SU-DHL-6 (cell line): Measurements from ENCODE around the gene MAP1B.

Experiments used
- H2AFZ ChIP-seq: fragments of 200-600 bp; sonication (generic); 2 replicates; pipeline ENCODE4 v1.6.1; 2014; ENCODE audit warnings: low read depth, mild to moderate bottlenecking, moderate library complexity, mixed read lengths, antibody characterized with exemption, low read length; ENCODE audit not compliant: severe bottlenecking
- H3F3A ChIP-seq: fragments of 200-600 bp; shearing (Covaris generic); 2 replicates; pipeline ENCODE4 v1.6.0; 2016; ENCODE audit warnings: antibody characterized with exemption, mild to moderate bottlenecking; ENCODE audit not compliant: insufficient read depth
- H3K27ac ChIP-seq: fragments of 200-600 bp; sonication (generic); 2 replicates; pipeline ENCODE4 v1.5.1; 2016; ENCODE audit warnings: low read depth, mild to moderate bottlenecking, low read length, moderate library complexity, mixed read lengths
- H3K27me3 ChIP-seq: fragments of 200-600 bp; sonication (generic), shearing (Covaris generic); 2 replicates; pipeline ENCODE4 v1.6.0; 2014; ENCODE audit warnings: mild to moderate bottlenecking, low read length
- H3K36me3 ChIP-seq: fragments of 200-600 bp; sonication (generic); 2 replicates; pipeline ENCODE4 v1.6.1; 2014; ENCODE audit warnings: mild to moderate bottlenecking, low read length, mixed read lengths
- H3K4me2 ChIP-seq: fragments of 300-600, 200-600 bp; shearing (Covaris generic), sonication (generic); 2 replicates; pipeline ENCODE4 v1.6.0; 2014; ENCODE audit warnings: low read length, low read depth, mild to moderate bottlenecking; ENCODE audit not compliant: poor library complexity, severe bottlenecking
- H3K4me3 ChIP-seq: fragments of 200-600 bp; sonication (generic); 2 replicates; pipeline ENCODE4 v1.5.1; 2014; ENCODE audit warnings: antibody characterized with exemption, low read length, mild to moderate bottlenecking, mixed read lengths; ENCODE audit not compliant: insufficient read depth, poor library complexity, severe bottlenecking
- H3K79me2 ChIP-seq: fragments of 200-600 bp; sonication (generic); 2 replicates; pipeline ENCODE4 v1.6.1; 2014; ENCODE audit warnings: mild to moderate bottlenecking, low read length, moderate library complexity; ENCODE audit not compliant: insufficient read depth
- H3K9ac ChIP-seq: fragments of 200-600 bp; sonication (generic); 2 replicates; pipeline ENCODE4 v1.7.0; 2014; ENCODE audit warnings: mild to moderate bottlenecking, low read length
- H3K9me2 ChIP-seq: fragments of 200-600 bp; sonication (generic); replicated peaks from 2 replicates; pipeline ENCODE4 v1.6.1; 2014; ENCODE audit warnings: low read length; ENCODE audit not compliant: insufficient read depth
- H3K9me3 ChIP-seq: fragments of 200-600 bp; sonication (generic); 2 replicates; pipeline ENCODE4 v1.6.1; 2014; ENCODE audit warnings: low read length, mixed read lengths; ENCODE audit not compliant: insufficient read depth
- H4K20me1 ChIP-seq: fragments of 200-600 bp; sonication (generic); 2 replicates; pipeline ENCODE4 v1.6.1; 2014; ENCODE audit warnings: low read depth, mild to moderate bottlenecking, antibody characterized with exemption, low read length, moderate library complexity, mixed read lengths
- EZH2phosphoT487 ChIP-seq: fragments of 200-600 bp; sonication (generic), shearing (Covaris generic); conservative IDR thresholded peaks from 2 replicates; pipeline ENCODE4 v1.6.1; 2018; ENCODE audit warnings: mild to moderate bottlenecking, antibody characterized with exemption, low read length, moderate library complexity, mixed read lengths
- TF ChIP-seq, protein P1 (sequence below): fragments of 200-600 bp; sonication (generic); IDR thresholded peaks from one replicate; pipeline ENCODE4 v1.5.1; 2017; ENCODE audit warnings: antibody characterized with exemption, mild to moderate bottlenecking, low read length, moderate library complexity; ENCODE audit not compliant: insufficient read depth, poor library complexity, severe bottlenecking

The MAP1B gene

DNA sequence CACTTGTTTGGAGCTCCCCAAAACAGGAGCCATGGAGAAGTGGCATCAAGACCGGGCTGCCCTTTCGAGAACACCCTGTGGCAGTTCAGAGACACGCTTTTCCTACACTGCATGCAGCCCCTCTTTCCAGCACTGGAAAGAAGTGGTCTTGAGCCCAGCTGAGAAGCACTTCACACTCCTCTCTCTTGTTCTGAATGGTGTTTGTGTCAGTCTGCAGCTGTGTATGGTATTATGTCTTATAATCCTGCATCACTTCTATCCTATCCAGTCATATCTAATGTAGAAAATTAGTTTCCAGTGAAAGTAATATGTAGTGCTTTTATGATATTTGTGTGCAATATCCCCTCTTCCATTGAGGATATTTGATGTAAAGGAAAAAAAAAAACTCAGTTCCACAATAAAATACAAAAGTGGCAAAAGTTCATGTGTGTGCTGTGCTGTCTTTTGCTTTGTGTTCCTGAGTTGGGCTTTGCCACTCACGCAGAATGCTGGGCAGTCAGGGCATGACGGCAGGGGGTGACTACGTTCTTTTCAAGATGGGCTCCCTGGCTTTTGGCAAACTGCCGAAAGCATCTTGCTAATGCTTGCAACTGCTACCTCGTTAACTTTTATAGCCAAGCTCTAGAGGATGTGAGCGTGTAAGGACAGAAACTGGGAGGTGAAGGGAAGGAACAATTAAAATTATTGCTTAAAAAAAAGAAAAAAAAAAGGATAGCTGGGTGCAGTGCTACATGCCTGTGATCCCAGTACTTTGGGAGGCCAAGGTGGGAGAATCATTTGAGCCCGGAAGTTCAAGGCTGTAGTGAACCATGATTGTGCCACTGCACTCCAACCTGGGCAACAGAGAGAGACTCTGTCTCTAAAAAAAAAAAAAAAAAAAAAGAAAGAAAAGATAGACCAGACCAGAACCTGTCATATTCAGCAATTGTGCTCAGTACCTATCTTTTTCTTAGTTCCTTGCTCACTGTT lies 102.2 kb downstream of the MAP1B start:
- Histone ChIP-seq H3K4me2 (no peak overlapping the region), H3K9me3 (no peaks in the 10 kb centered on the region), H3K4me3 (no peak overlapping the region), H3K9me2 (no peaks in the 10 kb centered on the region), H4K20me1 (no peaks in the 10 kb centered on the region), H3K79me2 (no peaks in the 10 kb centered on the region), H3K27me3 (no peaks in the 10 kb centered on the region), H3K9ac (no peak overlapping the region), H2AFZ (no peak overlapping the region), H3K27ac (no peak overlapping the region), H3F3A (no peaks in the 10 kb centered on the region; the same call in 1 of the 2 replicates), H3K36me3 (no peaks in the 10 kb centered on the region)
- no peak for TF ChIP-seq EZH2phosphoT487
- TF ChIP-seq, protein P1, sequence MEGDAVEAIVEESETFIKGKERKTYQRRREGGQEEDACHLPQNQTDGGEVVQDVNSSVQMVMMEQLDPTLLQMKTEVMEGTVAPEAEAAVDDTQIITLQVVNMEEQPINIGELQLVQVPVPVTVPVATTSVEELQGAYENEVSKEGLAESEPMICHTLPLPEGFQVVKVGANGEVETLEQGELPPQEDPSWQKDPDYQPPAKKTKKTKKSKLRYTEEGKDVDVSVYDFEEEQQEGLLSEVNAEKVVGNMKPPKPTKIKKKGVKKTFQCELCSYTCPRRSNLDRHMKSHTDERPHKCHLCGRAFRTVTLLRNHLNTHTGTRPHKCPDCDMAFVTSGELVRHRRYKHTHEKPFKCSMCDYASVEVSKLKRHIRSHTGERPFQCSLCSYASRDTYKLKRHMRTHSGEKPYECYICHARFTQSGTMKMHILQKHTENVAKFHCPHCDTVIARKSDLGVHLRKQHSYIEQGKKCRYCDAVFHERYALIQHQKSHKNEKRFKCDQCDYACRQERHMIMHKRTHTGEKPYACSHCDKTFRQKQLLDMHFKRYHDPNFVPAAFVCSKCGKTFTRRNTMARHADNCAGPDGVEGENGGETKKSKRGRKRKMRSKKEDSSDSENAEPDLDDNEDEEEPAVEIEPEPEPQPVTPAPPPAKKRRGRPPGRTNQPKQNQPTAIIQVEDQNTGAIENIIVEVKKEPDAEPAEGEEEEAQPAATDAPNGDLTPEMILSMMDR = no peak

DNA sequence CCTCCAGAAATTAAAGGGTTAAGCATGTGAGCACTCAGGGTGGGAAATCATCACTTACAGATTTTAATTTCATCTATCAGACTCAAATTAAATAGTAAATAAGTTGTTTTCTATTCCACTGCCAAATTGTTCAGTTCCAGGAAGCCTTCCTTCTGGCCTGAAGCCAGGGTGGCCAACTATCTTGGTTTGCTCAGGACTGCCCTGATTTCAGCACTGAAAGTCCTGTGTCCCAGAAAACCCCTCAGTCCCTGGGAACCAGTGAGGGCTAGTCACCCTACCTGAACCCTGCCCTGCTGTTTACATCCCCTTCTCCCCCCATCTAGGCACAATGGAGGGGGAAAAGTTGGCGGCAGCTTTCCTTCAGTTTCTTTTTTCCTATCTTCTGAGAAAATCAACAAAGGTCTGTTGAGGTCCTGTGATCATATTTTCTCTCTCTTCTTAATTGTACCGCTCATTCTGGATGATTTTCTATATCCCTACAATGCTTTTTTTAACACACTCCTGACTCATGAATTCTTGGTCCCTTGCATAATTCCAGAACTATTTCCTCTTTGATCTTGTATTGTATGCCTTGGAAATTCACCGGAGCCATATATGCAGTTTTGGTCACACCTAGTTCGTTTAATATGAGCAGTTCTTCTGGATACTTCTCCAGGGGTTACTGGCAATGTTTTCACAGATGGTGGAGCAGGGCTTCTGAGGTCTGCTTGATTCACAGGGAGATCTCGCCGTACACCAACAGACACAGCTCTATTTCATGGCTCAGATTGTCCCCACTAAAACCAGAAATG lies 103.8 kb downstream of the MAP1B start:
- H2AFZ ChIP-seq = no peak overlapping the region
- no peak overlapping the region for H3K4me3 ChIP-seq
- no peak overlapping the region for H3K4me2 ChIP-seq
- no peak for TF ChIP-seq EZH2phosphoT487
- TF ChIP-seq, protein P1 = no peak
- no peaks in the 10 kb centered on the region for H3K9me2 ChIP-seq
- no peaks in the 10 kb centered on the region for H3K9me3 ChIP-seq
- H3K79me2 ChIP-seq = no peaks in the 10 kb centered on the region
- no peaks in the 10 kb centered on the region for H3K27me3 ChIP-seq
- no peak overlapping the region for H3K27ac ChIP-seq
- H3K9ac ChIP-seq = no peak overlapping the region
- no peaks in the 10 kb centered on the region for H3K36me3 ChIP-seq
- no peaks in the 10 kb centered on the region for H4K20me1 ChIP-seq
- no peaks in the 10 kb centered on the region; the same call in 1 of the 2 replicates for H3F3A ChIP-seq

DNA sequence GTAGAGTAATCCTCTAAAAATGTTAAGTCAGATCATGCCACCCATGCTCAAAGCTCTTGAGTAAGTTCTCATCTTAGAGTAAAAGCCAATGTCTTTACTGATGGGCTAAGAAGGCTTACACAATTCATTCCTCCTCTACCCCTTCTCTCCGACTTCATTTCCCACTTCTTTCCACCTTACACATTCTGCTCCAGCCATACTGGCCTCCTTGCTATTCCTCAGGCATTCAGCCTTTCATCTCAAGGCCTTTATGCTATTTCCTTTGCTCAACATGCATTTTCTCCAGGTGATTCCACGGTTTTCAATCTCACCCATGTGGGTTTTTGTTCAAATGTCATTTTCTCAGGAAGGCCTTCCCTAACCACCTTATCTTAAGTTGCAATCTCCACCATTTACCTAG lies 104.9 kb downstream of the MAP1B start:
- H3K27me3 ChIP-seq = no peaks in the 10 kb centered on the region
- no peaks in the 10 kb centered on the region for H3K36me3 ChIP-seq
- TF ChIP-seq, protein P1 = no peak
- no peak for TF ChIP-seq EZH2phosphoT487
- H3K9me2 ChIP-seq = no peaks in the 10 kb centered on the region
- H3K27ac ChIP-seq = no peak overlapping the region
- H3K4me3 ChIP-seq = no peak overlapping the region
- H3K4me2 ChIP-seq = no peak overlapping the region
- no peaks in the 10 kb centered on the region for H3K9me3 ChIP-seq
- H3K9ac ChIP-seq = no peak overlapping the region
- no peaks in the 10 kb centered on the region; the same call in 1 of the 2 replicates for H3F3A ChIP-seq
- no peaks in the 10 kb centered on the region for H3K79me2 ChIP-seq
- no peaks in the 10 kb centered on the region for H4K20me1 ChIP-seq
- no peak overlapping the region for H2AFZ ChIP-seq
